Effector memory CD4-positive, alpha-beta T cell (primary cell): ENCODE data around the gene RNF181.
A peak's percentile ranks its signal among the peaks of the same experiment; 100 is the strongest.
"Not testable (repeated sequence)": the region's sequence is repeated elsewhere in the genome, so short reads cannot be mapped to it uniquely, and the experiment has no call there.

Experiments used
- DNase-seq, 3 donors: peaks; one replicate each; pipeline ENCODE4 v3.0.0-alpha.2; 2020
- H3K27ac ChIP-seq: 2 replicates; pipeline ENCODE4 v1.7.0; 2013; ENCODE audit warnings: mild to moderate bottlenecking, low read length, moderate library complexity; ENCODE audit not compliant: insufficient read depth, poor library complexity, severe bottlenecking
- H3K27me3 ChIP-seq: replicated peaks from 2 replicates; pipeline ENCODE4 v1.7.0; 2013; ENCODE audit warnings: mild to moderate bottlenecking, low read length; ENCODE audit not compliant: insufficient read depth, control insufficient read depth, poor library complexity, severe bottlenecking
- H3K36me3 ChIP-seq: 2 replicates; pipeline ENCODE4 v1.7.0; 2013; ENCODE audit warnings: mild to moderate bottlenecking, low read length, moderate library complexity; ENCODE audit not compliant: control insufficient read depth, insufficient read depth
- H3K4me1 ChIP-seq: 2 replicates; pipeline ENCODE4 v1.7.0; 2013; ENCODE audit warnings: low read length, mild to moderate bottlenecking; ENCODE audit not compliant: control insufficient read depth, insufficient read depth, poor library complexity, severe bottlenecking
- H3K4me3 ChIP-seq: 2 replicates; pipeline ENCODE4 v1.7.0; 2013; ENCODE audit warnings: low read length, low read depth, mild to moderate bottlenecking; ENCODE audit not compliant: insufficient read depth, poor library complexity, severe bottlenecking
- H3K9me3 ChIP-seq: 2 replicates; pipeline ENCODE4 v1.7.0; 2013; ENCODE audit warnings: mild to moderate bottlenecking, low read length, moderate library complexity; ENCODE audit not compliant: control insufficient read depth

The RNF181 gene

DNA sequence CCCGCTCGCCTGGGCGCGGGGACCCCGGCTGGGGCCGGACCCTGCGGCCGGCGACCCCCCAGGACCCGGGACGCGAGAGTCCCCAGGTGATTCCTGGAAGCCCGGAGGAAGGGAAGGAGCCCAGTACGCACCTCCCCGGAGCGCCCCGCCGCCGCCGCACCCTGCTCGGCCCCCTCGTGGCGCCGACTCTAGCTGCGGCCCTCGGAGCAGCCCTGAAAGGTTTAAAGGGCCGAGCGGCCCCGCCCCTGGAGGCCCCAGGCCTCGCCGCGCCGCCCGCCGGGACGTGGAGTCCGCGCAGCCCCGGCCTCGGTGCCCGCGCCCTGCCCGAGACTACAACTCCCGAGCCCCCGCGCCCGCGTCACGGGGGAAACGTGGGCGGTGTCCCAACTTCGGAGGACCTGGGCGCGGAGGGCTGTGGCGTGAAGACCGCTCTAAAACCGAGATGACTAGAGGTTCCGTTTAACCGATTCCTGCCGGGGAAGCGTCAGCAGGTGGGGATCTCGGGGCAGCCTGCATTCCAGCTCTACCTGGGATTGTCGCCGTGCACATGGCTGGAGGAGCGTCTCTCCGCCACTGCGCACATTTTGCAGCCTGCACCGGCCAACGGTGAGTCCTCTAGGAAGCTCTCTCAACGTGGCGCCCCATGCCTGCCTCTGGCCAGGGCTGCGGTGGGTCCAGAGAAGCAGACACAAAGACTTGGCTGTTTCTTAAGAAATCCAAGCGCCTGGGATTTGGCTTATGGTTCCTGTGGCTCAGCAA, 7.1 kb downstream of the RNF181 start, which contains the start of gene TMEM150A:
TSS of gene TMEM150A (minus strand) at position 223 of the 759 bp plus-strand sequence. CDS start 750 bp downstream, outside the sequence.
- Histone ChIP-seq H3K27ac (peak within 1 kb of the TSS; percentile 70), H3K4me3 (peak within 1 kb of the TSS; percentile 80), H3K27me3 (no peaks in the 10 kb centered on the region), H3K9me3 (no peaks in the 10 kb centered on the region), H3K4me1 (peaks cover 13% of the 10 kb centered on the region), H3K36me3 (peaks cover 19% of the 10 kb centered on the region)
- DNase-seq, result peak; percentile 75 to 77 (median 75)

DNA sequence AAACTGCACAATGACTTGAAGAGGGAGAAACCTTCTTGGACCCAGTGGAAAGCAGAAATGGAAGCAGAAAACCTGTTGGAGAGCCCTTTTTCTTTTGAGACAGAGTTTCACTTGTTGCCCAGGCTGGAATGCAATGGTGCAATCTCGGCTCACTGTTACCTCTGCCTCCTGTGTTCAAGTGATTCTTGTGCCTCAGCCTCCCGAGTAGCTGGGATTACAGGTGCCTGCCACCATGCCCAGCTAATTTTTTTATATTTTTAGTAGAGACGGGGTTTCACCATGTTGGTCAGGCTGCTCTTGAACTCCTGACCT, 8.5 kb downstream of the RNF181 start:
- H3K27ac ChIP-seq, H3K27me3 ChIP-seq, H3K4me3 ChIP-seq, H3K9me3 ChIP-seq, DNase-seq: not testable (repeated sequence)
- Histone ChIP-seq H3K4me1 (peaks cover 13% of the 10 kb centered on the region), H3K36me3 (peaks cover 14% of the 10 kb centered on the region)

DNA sequence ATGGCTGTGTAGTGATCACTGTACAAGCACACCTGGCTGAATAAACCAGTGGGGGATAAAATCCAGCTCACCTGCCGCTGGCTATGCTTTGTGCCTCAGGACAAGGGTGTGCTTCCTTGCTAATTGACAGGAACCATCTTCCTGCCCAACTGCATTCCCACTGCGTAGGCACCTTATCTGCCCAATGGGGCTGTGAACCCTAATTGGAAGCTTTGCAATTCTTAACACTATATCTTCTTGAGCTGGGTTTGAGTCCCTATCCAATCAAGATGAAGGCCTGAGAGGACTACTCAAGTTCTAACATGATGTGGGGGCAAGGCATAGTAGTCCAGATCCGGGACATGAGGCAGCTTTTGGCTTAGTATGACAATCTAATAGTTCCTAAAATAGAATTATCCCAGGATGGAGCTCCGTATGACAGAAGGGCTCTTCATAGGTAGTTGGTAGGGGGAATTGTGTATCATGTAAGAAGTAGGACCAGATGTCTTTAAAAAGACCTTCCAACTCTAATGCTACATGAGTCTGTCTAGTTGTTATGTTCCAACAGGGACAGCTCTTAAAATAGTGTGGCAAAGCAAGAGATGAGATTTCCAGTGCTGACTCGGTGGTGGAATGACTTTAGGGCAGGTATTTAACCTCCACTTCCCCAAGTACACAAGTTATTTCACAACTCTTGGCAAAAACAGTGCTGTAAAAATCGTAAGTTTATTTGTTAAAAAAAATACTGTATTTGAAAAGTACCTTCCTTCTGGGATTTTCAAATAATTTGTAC, 9.2 kb downstream of the RNF181 start:
- Histone ChIP-seq H3K4me1 (peaks cover 13% of the 10 kb centered on the region), H3K4me3 (no peak overlapping the region), H3K27ac (no peak overlapping the region), H3K27me3 (no peaks in the 10 kb centered on the region), H3K9me3 (no peaks in the 10 kb centered on the region), H3K36me3 (peaks cover 10% of the 10 kb centered on the region)
- no peak for DNase-seq

DNA sequence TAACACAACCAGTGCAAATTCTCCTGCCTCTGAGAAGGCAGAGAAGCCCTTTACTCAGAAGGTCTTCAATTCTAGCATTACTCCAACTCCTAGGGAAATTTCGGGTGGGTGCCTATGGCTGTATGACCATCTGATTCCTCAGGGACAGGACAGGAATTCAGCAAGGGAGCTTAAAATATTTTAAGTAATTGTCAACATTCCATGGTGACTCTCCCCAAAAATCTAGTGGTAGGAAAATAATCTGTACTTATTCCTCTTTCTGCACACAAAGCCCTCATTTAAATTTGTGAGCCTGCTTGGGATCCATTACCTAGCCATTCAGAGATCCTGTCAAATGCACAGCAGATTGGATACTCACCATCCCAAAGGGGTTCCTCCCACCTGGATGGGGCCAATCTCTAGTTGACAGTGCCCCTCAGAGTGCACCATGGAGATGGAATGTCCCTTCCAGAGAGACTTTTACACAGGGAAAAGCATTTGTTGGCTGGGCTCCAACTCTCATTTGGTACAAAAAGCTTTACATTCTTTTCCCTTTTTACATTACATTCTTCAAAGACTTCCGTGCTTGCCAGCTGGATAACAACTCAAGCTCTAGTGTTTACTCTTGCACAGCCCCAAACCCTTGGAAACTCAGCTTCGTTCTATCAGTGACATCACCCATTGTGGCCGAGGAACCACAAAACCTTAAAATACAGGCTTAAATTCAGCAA, 10.0 kb downstream of the RNF181 start:
- Histone ChIP-seq H3K36me3 (peaks cover 10% of the 10 kb centered on the region), H3K4me3 (no peak overlapping the region), H3K9me3 (no peaks in the 10 kb centered on the region), H3K27ac (no peak overlapping the region), H3K4me1 (peaks cover 13% of the 10 kb centered on the region), H3K27me3 (no peaks in the 10 kb centered on the region)
- DNase-seq, result no peak

DNA sequence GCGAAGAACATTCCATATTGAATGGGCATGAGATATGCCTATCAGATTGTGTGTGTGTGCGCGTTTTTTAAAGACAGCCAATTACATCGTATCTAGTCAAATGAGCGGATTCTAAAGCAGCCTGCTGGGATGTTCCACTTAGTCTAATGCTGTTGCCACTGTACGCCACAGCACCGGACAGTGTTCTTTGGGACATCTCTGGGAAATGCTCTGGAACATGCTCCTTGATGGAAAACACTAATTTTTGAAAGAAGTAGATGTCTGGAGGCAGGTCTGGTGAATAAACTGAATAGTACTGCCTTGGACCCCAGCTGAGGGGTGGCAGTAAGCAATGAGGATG, 10.5 kb downstream of the RNF181 start:
- H3K36me3 ChIP-seq, result peaks cover 10% of the 10 kb centered on the region
- no peak for DNase-seq
- H3K9me3 ChIP-seq, result no peaks in the 10 kb centered on the region
- H3K4me1 ChIP-seq, result peaks cover 13% of the 10 kb centered on the region
- H3K27me3 ChIP-seq, result no peaks in the 10 kb centered on the region
- no peak overlapping the region for H3K4me3 ChIP-seq
- H3K27ac ChIP-seq, result no peak overlapping the region

DNA sequence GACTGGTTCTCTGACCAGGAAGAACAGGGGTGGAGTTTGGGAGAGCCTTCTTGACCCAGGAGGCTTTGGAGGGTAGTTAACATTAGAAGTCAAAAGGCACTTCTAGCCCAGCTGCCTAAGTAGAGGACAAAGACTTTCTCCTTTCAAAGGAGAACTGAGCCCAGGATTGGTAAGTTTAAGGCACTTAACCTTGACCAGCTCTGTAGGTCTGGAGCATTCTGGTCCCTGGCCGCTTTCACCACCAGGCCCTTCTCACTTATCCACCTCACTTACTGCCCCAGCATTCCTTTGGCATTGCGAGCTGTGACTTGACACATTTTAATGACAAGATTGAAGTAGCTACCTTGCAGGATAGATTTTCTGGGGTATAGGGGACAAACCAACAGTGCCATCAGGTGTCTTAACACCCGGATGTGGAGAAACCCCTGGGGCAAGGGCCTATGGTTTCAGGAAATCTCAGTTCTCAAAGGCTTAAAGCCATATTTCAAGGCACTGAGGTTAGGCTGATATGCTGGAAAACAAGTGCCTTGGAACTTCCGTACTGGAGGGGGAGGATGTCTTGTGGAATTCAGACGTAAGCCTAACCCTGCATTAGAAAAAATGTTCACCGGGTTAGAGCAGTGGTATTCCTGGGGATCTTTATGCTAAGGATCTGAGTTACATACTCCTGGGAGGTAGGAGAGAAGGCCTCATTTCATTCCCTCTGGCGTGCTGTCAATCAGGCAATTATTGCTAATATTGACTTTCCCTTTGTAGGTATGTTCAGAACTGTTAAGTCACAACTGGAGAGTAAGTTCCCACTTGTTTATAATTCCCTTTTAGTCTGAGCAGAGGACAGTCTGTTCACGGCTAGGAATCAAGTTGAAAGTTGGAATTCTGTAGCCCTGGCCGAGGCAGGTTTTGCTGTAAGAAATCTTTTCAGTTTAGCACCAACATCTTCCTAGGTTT, 12.0 kb downstream of the RNF181 start:
- DNase-seq, result no peak

DNA sequence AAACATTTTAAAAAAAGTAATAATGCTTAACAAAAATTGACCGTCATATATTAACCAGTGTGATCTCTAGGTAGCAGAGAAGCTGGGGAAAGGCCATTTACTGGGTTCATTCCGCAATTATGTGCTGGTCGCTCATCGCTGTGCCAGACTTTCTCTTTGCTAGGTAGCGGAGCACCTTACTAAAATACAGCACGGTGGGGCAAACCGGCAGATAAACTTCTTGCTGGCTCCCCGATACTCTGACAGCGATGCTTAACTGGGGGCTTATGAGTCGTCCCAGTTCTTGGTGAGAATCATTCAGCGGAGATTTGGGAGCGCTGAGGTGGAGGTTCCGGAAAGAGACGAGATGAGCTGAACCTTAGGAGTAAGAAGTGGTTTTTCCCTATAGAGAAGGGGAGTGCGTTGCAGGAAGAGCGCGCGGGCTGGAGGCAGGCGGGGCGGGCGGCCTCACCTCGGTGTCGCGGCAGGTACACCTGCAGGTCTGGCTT, 15.7 kb downstream of the RNF181 start:
- Histone ChIP-seq H3K9me3 (no peaks in the 10 kb centered on the region), H3K27me3 (no peaks in the 10 kb centered on the region), H3K4me1 (no peaks in the 10 kb centered on the region), H3K4me3 (peak overlapping the region; percentile 84), H3K36me3 (peaks cover 10% of the 10 kb centered on the region), H3K27ac (peak overlapping the region; percentile 66)
- DNase-seq, result no peak

More for the DNA sequence above, 12.0 kb downstream of the RNF181 start:
- Histone ChIP-seq H3K27me3 (no peaks in the 10 kb centered on the region), H3K27ac (no peak overlapping the region), H3K4me1 (peaks cover 7% of the 10 kb centered on the region), H3K36me3 (peaks cover 10% of the 10 kb centered on the region), H3K4me3 (no peak overlapping the region), H3K9me3 (no peaks in the 10 kb centered on the region)

DNA sequence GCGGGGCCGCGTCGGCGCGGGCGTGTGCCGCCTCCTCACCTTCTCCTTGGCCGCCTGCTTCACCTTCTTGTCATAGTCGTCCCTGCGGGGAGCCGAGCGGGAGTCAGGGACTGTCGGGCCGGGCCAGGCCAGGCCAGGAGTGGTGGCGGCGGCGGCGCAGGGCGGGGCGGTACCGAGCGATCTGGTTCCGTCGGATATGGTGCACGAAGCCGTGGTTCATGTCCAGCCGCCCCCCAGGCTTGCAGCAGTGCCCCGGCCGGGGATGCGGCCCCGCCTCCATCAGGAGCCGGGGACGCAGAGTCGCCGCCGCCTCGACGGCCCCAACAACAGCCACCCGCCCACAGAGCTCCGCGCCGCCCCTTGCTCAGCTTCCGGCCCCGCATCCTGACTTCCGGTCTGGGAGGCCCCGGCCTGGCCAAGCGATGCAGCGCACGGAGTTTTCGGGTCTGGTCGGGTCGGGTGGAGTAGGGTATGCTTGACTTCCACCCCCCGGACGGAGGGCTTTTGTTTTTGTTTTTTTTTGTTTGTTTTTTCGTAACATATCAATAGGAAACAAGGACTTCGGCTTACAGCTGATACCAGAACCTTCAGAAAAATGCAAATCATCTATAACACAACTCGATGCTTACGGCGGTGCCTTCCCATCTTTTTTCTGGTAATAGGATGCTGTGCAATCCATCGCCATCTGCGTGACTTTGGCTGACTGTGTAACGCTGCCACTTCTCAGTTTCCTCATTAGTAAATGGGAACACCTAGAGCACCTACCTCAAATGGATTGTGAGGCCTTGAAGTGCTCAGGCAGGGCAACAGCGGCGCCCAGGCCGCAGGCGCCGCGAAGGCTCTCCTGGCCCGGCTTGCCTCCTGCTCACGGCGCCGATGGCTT, 16.4 kb downstream of the RNF181 start, which contains the start of gene C2orf68:
TSS of gene C2orf68 (minus strand) at position 362 of the 883 bp plus-strand sequence. CDS start at position 280, 82 bp downstream.
- Histone ChIP-seq H3K4me1 (peaks cover 2% of the 10 kb centered on the region), H3K9me3 (no peaks in the 10 kb centered on the region)

More for the DNA sequence above, 16.4 kb downstream of the RNF181 start, which contains the start of gene C2orf68:
- Histone ChIP-seq H3K4me3 (peak within 1 kb of the TSS; percentile 84), H3K36me3 (peaks cover 10% of the 10 kb centered on the region), H3K27ac (peak within 1 kb of the TSS; percentile 66), H3K27me3 (no peaks in the 10 kb centered on the region)
- DNase-seq, result peak; percentile 70 to 76 (median 74)
